Stimulated activated memory B cell treated with anti-CD40 and anti-IgM and Interleukin-4, amounts not matched to agents 10 μg/mL and 1 μg/mL and 100 μg/mL, for 72 hours (primary cell): ENCODE data around the gene FAM174B.

Source experiments
- ATAC-seq: fragments of 150-1000 bp; cut with Tn5 transposase; 2 replicates; pipeline ENCODE4 v1.10.0; 2021
- H3K27ac Mint-ChIP-seq: one replicate; pipeline ENCODE4 v1.8.0; 2022; ENCODE audit warnings: mild to moderate bottlenecking, mixed read lengths
- H3K27me3 Mint-ChIP-seq: one replicate; pipeline ENCODE4 v1.8.0; 2022; ENCODE audit warnings: mixed read lengths
- H3K36me3 Mint-ChIP-seq: one replicate; pipeline ENCODE4 v1.8.0; 2022; ENCODE audit warnings: mixed read lengths
- H3K4me1 Mint-ChIP-seq: one replicate; pipeline ENCODE4 v1.8.0; 2022; ENCODE audit warnings: mixed read lengths
- H3K4me3 Mint-ChIP-seq: one replicate; pipeline ENCODE4 v1.8.0; 2022; ENCODE audit warnings: mild to moderate bottlenecking, moderate library complexity, mixed read lengths
- H3K9me3 Mint-ChIP-seq: one replicate; pipeline ENCODE4 v1.8.0; 2022; ENCODE audit warnings: mixed read lengths

FAM174B gene

DNA sequence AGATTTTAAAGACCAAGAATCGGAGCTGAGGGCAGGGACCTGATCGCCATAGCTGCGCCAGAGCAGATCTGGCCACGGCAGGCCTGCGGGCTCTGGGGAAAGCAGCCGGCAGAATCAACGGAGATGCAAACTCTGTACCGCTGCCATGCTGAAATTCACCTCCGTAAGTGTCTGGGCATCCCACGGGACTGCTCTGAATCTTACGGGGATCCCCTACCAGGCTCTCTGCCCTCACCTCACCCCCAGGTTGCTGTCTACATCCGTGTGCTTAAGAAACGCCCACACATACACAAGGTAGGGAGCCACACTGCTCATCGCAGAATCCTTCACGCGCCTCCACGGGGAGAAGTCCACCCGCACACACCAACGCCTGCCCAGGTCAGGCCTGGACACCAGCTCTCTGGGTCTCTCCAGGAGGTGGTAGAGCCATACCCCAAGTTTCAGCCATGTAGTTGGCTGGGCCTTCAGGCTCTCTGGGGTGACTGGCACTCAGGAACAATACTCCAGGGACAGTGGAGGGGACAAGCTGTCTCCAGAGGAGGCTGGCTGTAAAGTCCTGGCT, 33.5 kb downstream of the FAM174B start:
- no peak for ATAC-seq
- Mint-ChIP-seq H3K36me3 (no peaks in the 10 kb centered on the region), H3K9me3 (no peaks in the 10 kb centered on the region), H3K4me1 (no peaks in the 10 kb centered on the region), H3K27ac (no peak overlapping the region), H3K4me3 (no peak overlapping the region), H3K27me3 (peaks cover 14% of the 10 kb centered on the region)

DNA sequence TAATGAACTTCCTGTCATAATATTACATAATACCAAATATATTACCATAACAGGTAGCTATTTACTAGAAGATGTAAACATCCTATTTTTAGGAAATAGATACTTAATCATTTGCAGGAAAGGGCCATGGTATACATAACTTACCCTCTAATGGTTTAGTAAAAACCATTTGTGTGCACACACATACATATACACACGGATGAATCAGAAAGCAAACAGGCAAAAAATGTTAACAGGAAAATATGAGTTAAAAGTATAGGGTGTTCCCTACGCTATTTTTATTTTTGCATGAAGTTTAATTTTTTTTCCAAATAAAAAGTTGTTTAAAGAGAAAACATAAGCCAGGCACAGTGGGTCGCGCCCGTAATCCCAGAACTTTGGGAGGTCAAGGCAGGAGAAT, 34.6 kb downstream of the FAM174B start:
- Mint-ChIP-seq H3K9me3 (no peaks in the 10 kb centered on the region), H3K4me3 (no peak overlapping the region), H3K4me1 (no peaks in the 10 kb centered on the region), H3K27me3 (peaks cover 14% of the 10 kb centered on the region), H3K36me3 (no peaks in the 10 kb centered on the region), H3K27ac (no peak overlapping the region)
- ATAC-seq, result no peak

DNA sequence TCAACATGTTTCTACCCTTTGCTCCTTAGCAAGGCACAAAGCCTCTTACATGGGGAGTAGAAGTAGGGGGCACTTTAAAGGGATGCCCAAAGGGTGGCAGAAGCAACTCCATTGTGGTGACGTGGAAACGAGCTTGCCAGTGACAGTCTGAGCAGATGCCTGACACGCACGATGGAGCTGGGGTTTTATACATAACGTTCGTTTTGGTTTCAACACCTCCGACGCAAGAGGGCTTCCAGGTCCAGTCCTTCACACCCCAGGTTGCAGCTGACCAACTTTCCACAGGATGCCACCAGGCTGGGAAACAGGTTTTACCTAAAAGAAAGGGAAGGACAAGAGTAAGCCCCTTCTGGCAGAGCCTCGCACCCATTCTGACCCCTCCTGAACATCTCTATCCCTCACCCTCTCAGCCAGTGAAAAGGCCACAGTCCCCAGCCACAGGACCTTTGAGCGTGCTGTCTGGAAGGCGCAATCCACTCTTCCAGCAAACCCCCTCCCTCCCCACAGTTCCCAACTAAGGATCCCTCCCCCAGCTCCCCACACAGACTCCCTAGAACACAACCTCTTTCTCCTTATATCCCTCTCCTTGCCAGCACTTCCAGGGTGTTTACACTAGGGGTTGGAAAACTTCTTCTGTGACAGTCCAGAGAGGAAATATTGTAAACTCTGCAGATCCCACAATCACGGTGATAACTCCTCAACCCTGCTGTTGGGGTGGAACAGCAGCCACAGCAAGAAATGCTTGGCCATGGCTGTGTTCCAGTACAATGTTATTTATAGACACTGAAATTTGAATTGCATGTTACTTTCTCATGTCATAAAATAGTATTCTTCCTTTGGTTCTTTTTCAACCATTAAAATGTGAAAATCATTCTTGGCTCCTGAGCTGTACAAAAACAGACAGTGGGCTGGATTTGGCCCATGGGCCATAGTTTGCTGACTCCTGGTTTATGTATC, 36.2 kb downstream of the FAM174B start:
- H3K4me1 Mint-ChIP-seq, result no peaks in the 10 kb centered on the region
- H3K27ac Mint-ChIP-seq, result no peak overlapping the region
- no peaks in the 10 kb centered on the region for H3K9me3 Mint-ChIP-seq
- ATAC-seq, result no peak
- H3K27me3 Mint-ChIP-seq, result peaks cover 14% of the 10 kb centered on the region
- no peaks in the 10 kb centered on the region for H3K36me3 Mint-ChIP-seq
- no peak overlapping the region for H3K4me3 Mint-ChIP-seq

DNA sequence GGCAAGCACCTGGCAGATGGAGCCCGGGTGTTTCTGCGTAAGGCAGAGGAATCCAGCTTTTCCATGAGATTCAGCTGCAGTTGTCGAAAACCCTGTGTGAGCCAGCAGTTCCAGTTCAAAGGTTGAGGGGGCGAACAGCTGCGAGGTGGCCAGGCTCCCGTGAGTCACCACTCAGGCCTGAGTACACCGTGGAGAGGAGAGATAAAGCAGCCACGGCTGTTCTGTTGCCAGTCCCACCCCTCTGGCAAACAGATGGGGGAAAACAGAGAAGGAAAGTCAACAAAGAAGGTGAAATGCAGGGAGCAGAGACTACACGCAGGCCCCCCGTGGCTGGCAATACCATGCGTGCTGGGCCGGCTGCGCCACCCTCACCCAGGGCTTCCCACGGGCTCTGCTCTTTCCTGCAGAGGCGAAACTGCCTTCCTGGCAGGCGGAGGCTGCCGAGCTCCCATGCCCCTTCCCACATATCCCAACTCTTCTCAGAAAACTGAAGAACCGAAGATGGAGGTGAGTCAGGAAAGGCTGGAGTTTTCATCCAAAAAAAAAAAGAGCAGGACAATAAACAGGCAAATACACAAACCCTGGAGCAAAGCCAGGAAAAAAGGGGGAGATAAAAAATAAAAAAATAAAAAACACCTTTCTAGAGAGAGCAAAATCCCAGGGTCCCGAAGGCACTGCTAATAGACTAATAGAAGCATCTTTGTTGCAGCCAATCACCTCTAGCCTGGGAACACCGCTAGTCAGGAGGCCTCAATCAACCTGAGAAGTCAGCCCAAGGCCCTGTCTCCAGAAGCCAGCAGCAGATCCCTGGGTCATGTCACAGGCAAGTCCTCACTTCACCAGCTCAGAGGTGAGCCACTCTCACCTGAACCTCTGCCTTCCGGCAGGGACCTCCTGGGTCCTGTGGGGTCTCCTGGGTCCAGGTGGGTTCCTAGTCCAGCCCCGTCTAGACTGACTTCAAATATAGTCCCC, 37.7 kb downstream of the FAM174B start:
- no peaks in the 10 kb centered on the region for H3K9me3 Mint-ChIP-seq
- H3K4me3 Mint-ChIP-seq, result no peak overlapping the region
- no peak overlapping the region for H3K27ac Mint-ChIP-seq
- no peaks in the 10 kb centered on the region for H3K36me3 Mint-ChIP-seq
- ATAC-seq, result no peak
- H3K27me3 Mint-ChIP-seq, result peaks cover 11% of the 10 kb centered on the region
- no peaks in the 10 kb centered on the region for H3K4me1 Mint-ChIP-seq

DNA sequence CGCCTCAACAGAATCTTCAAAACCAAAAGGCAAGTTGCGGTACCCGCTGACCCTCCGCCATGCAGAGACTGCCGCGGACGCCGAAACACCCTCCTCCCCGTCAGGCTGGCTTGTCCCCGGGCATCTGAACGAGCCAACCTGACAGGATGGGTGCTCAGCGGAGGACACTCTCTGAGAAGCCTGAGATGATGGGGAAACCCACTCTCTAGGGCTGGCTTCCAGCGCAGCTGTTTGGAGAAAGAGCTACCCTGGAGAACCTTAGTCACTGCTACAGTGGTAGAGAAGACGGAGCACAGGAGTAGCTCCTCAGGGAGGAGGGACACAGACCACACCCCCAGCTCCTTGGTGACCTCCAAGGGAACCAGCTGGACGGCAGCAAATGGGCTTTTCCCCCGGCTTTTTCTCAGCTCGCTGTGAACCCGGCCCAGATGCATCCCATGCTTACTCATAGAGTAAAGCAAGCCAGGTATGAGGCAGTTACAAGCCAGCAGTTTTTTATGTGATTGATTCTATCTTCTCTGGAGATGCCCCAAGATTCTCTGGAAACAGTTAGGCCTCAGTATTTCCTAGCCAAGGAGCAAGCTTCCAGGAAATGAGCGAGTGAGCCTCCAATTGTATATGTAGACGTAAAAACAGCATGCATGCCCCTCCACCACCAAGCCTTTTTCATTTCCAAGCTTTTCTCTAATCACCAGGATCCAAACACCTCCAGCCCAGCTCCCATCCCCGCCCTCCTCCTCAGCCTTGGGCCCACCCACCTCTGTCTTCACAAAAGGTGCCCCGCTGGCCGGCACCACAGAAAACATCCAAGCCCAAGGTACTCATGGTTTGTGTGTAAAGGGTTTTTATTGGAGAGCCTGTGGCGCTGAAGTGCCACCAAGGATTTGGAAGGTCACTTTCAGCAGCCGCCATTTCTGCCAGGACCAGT, 38.7 kb downstream of the FAM174B start:
- no peaks in the 10 kb centered on the region for H3K9me3 Mint-ChIP-seq
- no peaks in the 10 kb centered on the region for H3K36me3 Mint-ChIP-seq
- ATAC-seq, result no peak
- no peaks in the 10 kb centered on the region for H3K4me1 Mint-ChIP-seq
- H3K4me3 Mint-ChIP-seq, result no peak overlapping the region
- peaks cover 1% of the 10 kb centered on the region for H3K27me3 Mint-ChIP-seq
- H3K27ac Mint-ChIP-seq, result no peak overlapping the region

DNA sequence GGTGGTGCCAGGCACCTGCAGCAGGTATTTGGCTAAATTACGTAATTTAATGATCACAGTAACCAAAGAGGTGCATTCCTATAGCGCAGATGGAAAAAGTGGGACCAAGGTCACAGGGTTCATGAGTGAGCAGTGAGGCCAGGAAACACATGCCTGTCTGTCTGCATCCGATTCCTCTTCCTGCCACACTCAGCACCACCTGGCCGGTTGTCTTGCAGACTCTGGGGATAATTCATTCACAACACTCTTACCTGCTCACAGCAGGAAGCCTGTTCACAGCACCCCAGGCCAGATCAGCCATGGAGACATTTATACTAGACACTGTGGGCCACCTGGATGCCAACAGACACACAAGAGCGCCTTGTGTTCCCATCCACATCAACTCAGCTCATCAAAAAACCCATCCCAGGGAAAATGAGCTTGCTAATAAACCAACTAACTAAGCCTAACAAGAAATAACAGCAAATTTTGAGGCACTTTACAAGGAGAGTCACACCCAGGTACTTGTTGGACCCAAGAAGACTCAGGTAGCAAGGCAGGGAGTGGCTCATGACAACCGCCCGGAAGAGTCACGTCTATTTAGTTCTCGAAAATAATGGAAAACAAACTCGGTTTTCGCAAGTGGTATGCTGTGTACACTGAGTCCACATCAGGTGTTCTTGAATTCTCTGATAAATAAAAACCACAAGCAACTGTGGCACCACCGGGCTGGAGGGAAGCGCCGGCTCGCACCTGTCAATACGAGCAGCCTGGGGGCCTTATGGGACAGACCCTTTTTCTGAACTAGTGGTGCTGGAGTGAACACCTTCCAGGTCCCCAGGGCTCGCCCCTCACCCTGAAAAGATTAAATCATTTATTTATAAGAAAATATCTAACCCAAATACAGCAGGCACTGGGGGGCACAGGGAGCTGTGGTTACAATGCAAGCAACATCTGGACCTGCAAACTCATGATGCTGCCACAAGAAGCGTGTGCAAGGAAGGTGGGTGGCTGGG, 40.5 kb downstream of the FAM174B start:
- no peaks in the 10 kb centered on the region for H3K27me3 Mint-ChIP-seq
- no peaks in the 10 kb centered on the region for H3K4me1 Mint-ChIP-seq
- H3K4me3 Mint-ChIP-seq, result no peak overlapping the region
- no peaks in the 10 kb centered on the region for H3K9me3 Mint-ChIP-seq
- H3K27ac Mint-ChIP-seq, result no peak overlapping the region
- ATAC-seq, result no peak
- no peaks in the 10 kb centered on the region for H3K36me3 Mint-ChIP-seq

DNA sequence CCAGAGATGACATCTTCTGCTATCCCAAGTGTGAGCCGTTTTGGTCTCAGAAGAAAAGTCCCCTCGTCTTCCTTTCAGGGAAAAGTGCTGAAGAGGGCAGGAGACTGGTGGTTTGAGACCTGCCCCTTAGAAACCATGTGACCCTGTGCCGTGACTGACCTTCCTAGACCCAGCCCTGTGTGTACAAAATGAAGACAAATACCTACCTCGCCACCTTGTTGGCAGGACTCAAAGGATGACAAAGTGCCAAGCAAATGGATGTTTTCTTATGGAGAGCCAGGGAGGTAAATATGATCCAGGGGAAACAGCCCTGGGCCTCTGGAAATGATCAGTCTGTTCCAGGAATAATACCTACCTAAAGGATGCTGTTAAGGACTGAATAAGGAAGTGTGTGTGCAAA, 41.3 kb downstream of the FAM174B start:
- no peak for ATAC-seq
- Mint-ChIP-seq H3K27me3 (no peaks in the 10 kb centered on the region), H3K9me3 (no peaks in the 10 kb centered on the region), H3K4me3 (no peak overlapping the region), H3K27ac (no peak overlapping the region), H3K36me3 (no peaks in the 10 kb centered on the region), H3K4me1 (no peaks in the 10 kb centered on the region)

DNA sequence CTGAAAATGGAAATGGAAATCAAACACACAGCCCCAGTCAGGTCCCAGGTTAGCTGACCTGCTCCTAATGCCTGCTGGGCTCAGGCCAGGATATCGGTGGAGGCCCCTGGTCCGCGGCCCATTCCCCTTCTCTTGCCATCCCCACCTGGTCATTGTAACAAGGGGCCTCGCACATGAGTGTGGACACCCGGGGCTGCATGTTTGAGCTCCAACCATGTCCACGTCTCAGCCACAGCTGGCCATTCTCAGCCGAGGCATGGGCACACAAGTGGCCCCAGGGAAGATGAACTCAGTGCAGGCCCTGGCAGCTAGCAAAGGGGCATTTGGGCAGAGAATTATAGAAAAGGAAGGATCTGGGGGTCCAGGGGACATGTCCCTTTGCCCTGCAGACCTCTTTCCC, 41.7 kb downstream of the FAM174B start:
- Mint-ChIP-seq H3K27me3 (no peaks in the 10 kb centered on the region), H3K4me3 (no peak overlapping the region), H3K36me3 (no peaks in the 10 kb centered on the region), H3K4me1 (no peaks in the 10 kb centered on the region), H3K9me3 (no peaks in the 10 kb centered on the region), H3K27ac (no peak overlapping the region)
- no peak for ATAC-seq

DNA sequence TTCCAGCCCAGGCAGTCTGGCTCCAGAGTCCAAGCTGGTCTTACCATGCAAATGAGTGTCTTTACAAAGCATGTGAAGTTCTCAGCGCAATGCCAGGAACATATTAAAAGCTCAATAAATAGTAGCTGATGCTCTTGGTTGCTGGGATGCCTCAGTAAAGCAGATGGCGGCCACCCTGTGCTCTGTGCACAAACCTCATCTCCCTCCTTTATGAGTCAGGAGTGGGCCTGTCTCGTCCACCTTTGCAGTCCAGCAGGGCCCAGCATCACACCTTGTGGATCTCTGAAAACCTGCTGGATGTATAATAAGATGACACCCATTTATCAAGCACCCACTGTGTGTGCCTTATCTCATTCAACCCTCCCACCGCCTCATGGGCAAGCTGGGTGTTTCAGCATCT, 42.7 kb downstream of the FAM174B start:
- no peaks in the 10 kb centered on the region for H3K4me1 Mint-ChIP-seq
- H3K36me3 Mint-ChIP-seq, result no peaks in the 10 kb centered on the region
- no peak overlapping the region for H3K27ac Mint-ChIP-seq
- H3K4me3 Mint-ChIP-seq, result no peak overlapping the region
- ATAC-seq, result no peak
- H3K27me3 Mint-ChIP-seq, result peaks cover 3% of the 10 kb centered on the region
- no peaks in the 10 kb centered on the region for H3K9me3 Mint-ChIP-seq

DNA sequence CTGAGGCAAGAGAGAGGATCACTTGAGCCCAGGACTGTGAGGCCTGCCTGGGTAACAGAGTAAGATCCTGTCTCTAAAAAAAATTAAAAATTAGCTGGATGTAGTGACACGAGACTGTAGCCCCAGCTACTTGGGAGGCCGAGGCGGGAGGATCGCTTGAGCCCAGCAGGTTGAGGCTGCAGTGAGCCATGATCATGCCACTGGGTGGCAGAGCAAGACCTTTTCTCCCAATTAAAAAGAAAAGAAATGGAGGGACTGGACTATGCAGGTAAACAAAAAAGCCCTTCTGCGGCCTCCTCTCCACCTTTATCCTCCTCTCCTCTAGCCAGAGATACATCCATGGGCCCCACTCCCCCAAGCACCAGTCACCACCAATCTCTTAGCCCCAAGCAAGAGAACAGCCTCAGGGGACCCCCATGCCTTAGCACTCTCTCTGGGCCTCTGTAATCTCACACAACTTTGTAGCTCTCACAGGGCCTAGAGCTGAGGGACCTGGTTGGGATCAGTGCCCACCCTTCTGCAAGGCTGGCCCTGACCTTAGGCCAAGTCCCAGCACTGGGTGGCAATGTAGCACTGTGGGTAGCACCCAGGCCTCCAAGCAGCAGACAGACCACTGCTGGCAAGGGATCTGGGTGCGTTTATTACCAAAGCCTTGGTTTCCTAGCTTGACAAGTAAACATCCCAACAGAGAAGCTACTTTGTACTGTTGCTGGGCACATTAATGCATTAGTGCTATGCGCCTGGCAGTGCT, 43.4 kb downstream of the FAM174B start:
- no peak overlapping the region for H3K4me3 Mint-ChIP-seq
- H3K36me3 Mint-ChIP-seq, result no peaks in the 10 kb centered on the region
- ATAC-seq, result no peak
- no peaks in the 10 kb centered on the region for H3K4me1 Mint-ChIP-seq
- H3K27me3 Mint-ChIP-seq, result peaks cover 8% of the 10 kb centered on the region
- no peak overlapping the region for H3K27ac Mint-ChIP-seq
- no peaks in the 10 kb centered on the region for H3K9me3 Mint-ChIP-seq

DNA sequence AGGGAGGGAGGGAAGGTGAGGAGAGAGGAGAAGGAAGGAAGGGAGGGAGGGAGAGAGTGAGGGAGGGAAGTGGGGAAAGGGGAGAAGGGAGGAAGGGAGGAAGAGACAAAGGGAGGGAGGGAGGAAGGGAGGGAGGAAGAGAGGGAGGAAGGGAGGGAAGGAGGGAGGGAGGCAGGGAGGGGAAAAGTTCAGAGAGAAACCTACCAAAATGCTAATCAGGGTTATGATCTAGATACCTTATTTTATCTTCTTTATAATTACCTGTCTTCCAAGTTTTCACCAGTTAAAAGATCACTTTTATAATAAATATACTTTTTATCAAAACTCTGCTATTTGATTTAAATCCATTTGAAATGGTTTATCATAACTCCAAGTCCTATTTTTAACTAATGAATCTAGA, 44.4 kb downstream of the FAM174B start:
- Mint-ChIP-seq H3K27me3 (peaks cover 8% of the 10 kb centered on the region), H3K4me1 (no peaks in the 10 kb centered on the region), H3K4me3 (no peak overlapping the region), H3K36me3 (no peaks in the 10 kb centered on the region), H3K27ac (no peak overlapping the region), H3K9me3 (peaks cover 3% of the 10 kb centered on the region)
- ATAC-seq, result no peak

DNA sequence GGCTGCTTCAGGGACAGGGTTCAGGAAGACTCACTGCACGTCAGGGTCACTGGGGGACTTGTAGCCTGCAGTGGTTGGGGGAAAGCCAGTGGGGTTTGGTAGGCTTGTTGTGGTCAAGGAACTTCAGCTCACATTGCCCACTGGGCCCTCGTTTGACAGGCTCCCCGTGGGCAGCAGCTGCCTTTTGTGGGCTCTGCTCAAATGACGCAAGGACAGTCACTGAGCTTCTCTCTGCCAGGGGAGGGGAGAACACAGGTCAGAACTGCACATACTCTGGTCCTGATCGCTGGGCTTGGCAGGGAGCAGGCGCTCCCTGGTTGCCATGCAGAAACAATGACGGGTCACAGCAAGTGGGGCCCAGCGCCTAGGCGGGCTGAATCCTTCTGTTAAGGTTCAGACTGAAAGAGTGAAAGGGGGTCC, 45.5 kb downstream of the FAM174B start:
- no peak for ATAC-seq
- H3K9me3 Mint-ChIP-seq, result peaks cover 6% of the 10 kb centered on the region
- H3K4me3 Mint-ChIP-seq, result no peak overlapping the region
- H3K4me1 Mint-ChIP-seq, result no peaks in the 10 kb centered on the region
- peaks cover 8% of the 10 kb centered on the region for H3K27me3 Mint-ChIP-seq
- H3K36me3 Mint-ChIP-seq, result no peaks in the 10 kb centered on the region
- no peak overlapping the region for H3K27ac Mint-ChIP-seq
